H1 (cell line): ENCODE measurements around the gene MAPK8IP2. TPM values are rescaled to one million over a fixed set of nuclear protein-coding genes. Genes with fewer than 3 reads are reported as not detected.
"Not testable (repeated sequence)": the region's sequence is repeated elsewhere in the genome, so short reads cannot be mapped to it uniquely, and the experiment has no call there.

ENCODE experiments used
- CTCF ChIA-PET: fragments of 300-600 bp; sonication (Branson Sonifier 250); formaldehyde crosslinking; loops from one replicate; lab custom pipeline; 2021; ENCODE audit not compliant: partially characterized antibody; lab: Charles Lee
- POLR2A ChIA-PET: fragments of 300-600 bp; sonication (Branson Sonifier 250); formaldehyde crosslinking; loops from one replicate; lab custom pipeline; 2021; ENCODE audit warnings: inconsistent platforms; ENCODE audit not compliant: partially characterized antibody; lab: Charles Lee
- DNase-seq, 2 experiments: peaks; one replicate each; pipeline versions ENCODE4 v3.0.0 to v3.0.0-alpha.2; 2010 to 2022; ENCODE audit warnings: low spot score in 2 of 2, low read depth in 1 of 2, mixed read lengths in 1 of 2
- FAIRE-seq: peaks from 2 replicates; lab custom pipeline; 2011; peaks lifted over from hg19 to GRCh38; lab: Jason Lieb, UNC
- H2AFZ ChIP-seq: 2 replicates; pipeline ENCODE4 v1.8.1; 2012; ENCODE audit warnings: low read length, inconsistent platforms
- H2AK5ac ChIP-seq: 2 replicates; pipeline ENCODE4 v1.6.1; 2013; ENCODE audit warnings: low read depth, low read length
- H2BK120ac ChIP-seq: replicated peaks from 2 replicates; pipeline ENCODE3; 2013; ENCODE audit warnings: low read depth, low read length, inconsistent platforms
- H2BK12ac ChIP-seq: 2 replicates; pipeline ENCODE4 v1.6.1; 2013; ENCODE audit warnings: low read depth, low read length
- H2BK15ac ChIP-seq: 2 replicates; pipeline ENCODE4 v1.6.1; 2013; ENCODE audit warnings: low read length
- H2BK20ac ChIP-seq: 2 replicates; pipeline ENCODE4 v1.6.1; 2013; ENCODE audit warnings: low read length
- H2BK5ac ChIP-seq: 2 replicates; pipeline ENCODE4 v1.6.1; 2013; ENCODE audit warnings: low read depth, low read length
- H3K14ac ChIP-seq: 2 replicates; pipeline ENCODE4 v1.6.1; 2013; ENCODE audit warnings: inconsistent platforms; ENCODE audit not compliant: insufficient read length
- H3K18ac ChIP-seq: 2 replicates; pipeline ENCODE4 v1.6.1; 2013; ENCODE audit warnings: low read length; ENCODE audit errors: extremely low read depth
- H3K23ac ChIP-seq: 2 replicates; pipeline ENCODE4 v1.6.1; 2013; ENCODE audit warnings: inconsistent platforms; ENCODE audit not compliant: insufficient read length
- H3K23me2 ChIP-seq: 2 replicates; pipeline ENCODE4 v1.6.1; 2013; ENCODE audit warnings: low read depth, low read length
- H3K27ac ChIP-seq: 2 replicates; pipeline ENCODE4 v1.6.1; 2011; ENCODE audit warnings: low read depth, low read length, inconsistent platforms
- H3K27me3 ChIP-seq, 4 experiments: replicated peaks in 1 of 4; 1 replicate in 1 of 4; 2 replicates in 3 of 4; pipeline versions ENCODE4 v1.6.1 to v1.8.1; 2011 to 2013; ENCODE audit warnings: low read length in 3 of 4, mild to moderate bottlenecking in 3 of 4, inconsistent platforms in 2 of 4, mixed read lengths in 2 of 4, moderate library complexity in 1 of 4; ENCODE audit not compliant: control insufficient read depth in 3 of 4, insufficient read depth in 3 of 4; ENCODE audit errors: extremely low read depth in 1 of 4
- H3K36me3 ChIP-seq, 4 experiments: 2 replicates each; pipeline versions ENCODE4 v1.6.1 to v1.8.1; 2011 to 2013; ENCODE audit warnings: mild to moderate bottlenecking in 4 of 4, low read length in 3 of 4, moderate library complexity in 2 of 4, control low read depth in 1 of 4, inconsistent platforms in 1 of 4; ENCODE audit not compliant: insufficient read depth in 4 of 4, control insufficient read depth in 2 of 4
- H3K4ac ChIP-seq: replicated peaks from 2 replicates; pipeline ENCODE3; 2013; ENCODE audit warnings: low read length, low read depth, mixed read lengths, inconsistent platforms; ENCODE audit not compliant: insufficient read length
- H3K4me1 ChIP-seq, 4 experiments: replicated peaks in 1 of 4; 1 replicate in 1 of 4; 2 replicates in 3 of 4; pipeline versions ENCODE4 v1.6.1 to v1.8.1; 2011 to 2013; ENCODE audit warnings: low read length in 3 of 4, inconsistent platforms in 2 of 4, mixed read lengths in 1 of 4; ENCODE audit not compliant: insufficient read depth in 4 of 4, control insufficient read depth in 3 of 4
- H3K4me2 ChIP-seq, 2 experiments: 2 replicates each; pipeline versions ENCODE4 v1.6.1 to v1.8.1; 2011 to 2013; ENCODE audit warnings: low read depth in 2 of 2, low read length in 2 of 2, control low read depth in 1 of 2, inconsistent platforms in 1 of 2, mild to moderate bottlenecking in 1 of 2; ENCODE audit not compliant: insufficient read depth in 1 of 2
- H3K4me3 ChIP-seq, 4 experiments: fragments of 200-600, 300-600 bp in 1 of 4; sonication (generic), shearing (Covaris generic), sonication (Bioruptor Twin) in 1 of 4; 2 replicates each; pipeline versions ENCODE4 v1.5.1 to v1.8.1; 2011 to 2016; ENCODE audit warnings: low read length in 4 of 4, low read depth in 3 of 4, control low read depth in 2 of 4, inconsistent platforms in 2 of 4, mild to moderate bottlenecking in 2 of 4, mixed read lengths in 1 of 4, moderate library complexity in 1 of 4; ENCODE audit not compliant: insufficient read depth in 2 of 4; ENCODE audit errors: extremely low read depth in 1 of 4
- H3K56ac ChIP-seq: replicated peaks from 2 replicates; pipeline ENCODE3; 2013; ENCODE audit warnings: low read depth, mild to moderate bottlenecking, mixed read lengths, low read length, inconsistent platforms; ENCODE audit not compliant: insufficient read length
- H3K79me1 ChIP-seq: 2 replicates; pipeline ENCODE4 v1.6.1; 2013; ENCODE audit warnings: low read depth, low read length, control low read depth
- H3K79me2 ChIP-seq, 2 experiments: 2 replicates each; pipeline versions ENCODE4 v1.6.1 to v1.8.1; 2012 to 2013; ENCODE audit warnings: low read length in 2 of 2, mild to moderate bottlenecking in 2 of 2, inconsistent platforms in 1 of 2; ENCODE audit not compliant: insufficient read depth in 2 of 2, control insufficient read depth in 1 of 2
- H3K9ac ChIP-seq, 4 experiments: replicated peaks in 1 of 4; 1 replicate in 1 of 4; 2 replicates in 3 of 4; pipeline versions ENCODE4 v1.6.1 to v1.8.1; 2011 to 2013; ENCODE audit warnings: low read depth in 3 of 4, low read length in 3 of 4, control low read depth in 2 of 4, mild to moderate bottlenecking in 2 of 4, moderate library complexity in 2 of 4, inconsistent platforms in 1 of 4; ENCODE audit errors: extremely low read depth in 1 of 4
- H3K9me3 ChIP-seq, 2 experiments: 2 replicates each; pipeline versions ENCODE4 v1.6.1 to v1.8.1; 2012 to 2013; ENCODE audit warnings: mild to moderate bottlenecking in 2 of 2, moderate library complexity in 2 of 2, control low read depth in 1 of 2, inconsistent platforms in 1 of 2, low read depth in 1 of 2, low read length in 1 of 2, mixed read lengths in 1 of 2; ENCODE audit not compliant: insufficient read depth in 2 of 2
- H4K20me1 ChIP-seq, 2 experiments: replicated peaks in 1 of 2; 2 replicates each; pipeline versions ENCODE3 to v1.8.1; 2011 to 2013; ENCODE audit warnings: inconsistent platforms in 2 of 2, low read length in 2 of 2, mild to moderate bottlenecking in 1 of 2; ENCODE audit not compliant: insufficient read depth in 2 of 2, control insufficient read depth in 1 of 2
- H4K5ac ChIP-seq: 2 replicates; pipeline ENCODE4 v1.6.1; 2013; ENCODE audit warnings: low read length, low read depth, mixed read lengths, inconsistent platforms; ENCODE audit not compliant: insufficient read length
- H4K8ac ChIP-seq: 2 replicates; pipeline ENCODE4 v1.8.0; 2013; ENCODE audit warnings: mild to moderate bottlenecking, moderate library complexity, low read length, inconsistent platforms; ENCODE audit not compliant: insufficient read depth; ENCODE audit errors: extremely low read depth
- H4K91ac ChIP-seq: replicated peaks from 2 replicates; pipeline ENCODE3; 2013; ENCODE audit warnings: low read length, mixed read lengths, inconsistent platforms; ENCODE audit not compliant: insufficient read length
- ATF3 ChIP-seq: IDR thresholded peaks from 2 replicates; pipeline ENCODE4 v1.6.1; 2011; ENCODE audit warnings: low read depth, mild to moderate bottlenecking, low read length; ENCODE audit not compliant: insufficient read depth
- RXRA ChIP-seq: IDR thresholded peaks from 2 replicates; pipeline ENCODE4 v1.6.1; 2011; ENCODE audit warnings: low read depth, mild to moderate bottlenecking, low read length, moderate library complexity; ENCODE audit not compliant: insufficient read depth
- WGBS, 2 experiments: shearing (Covaris generic) in 1 of 2; methylation state at CpG; one replicate each; pipeline versions ENCODE4 v1.1.6 to v1.1.7; 2013 to 2015; ENCODE audit warnings: low lambda C conversion rate in 2 of 2, mixed read lengths in 2 of 2, inconsistent platforms in 1 of 2, low coverage in 1 of 2, missing lambda C conversion rate in 1 of 2; ENCODE audit not compliant: insufficient replicate concordance in 2 of 2, insufficient coverage in 1 of 2, insufficient read length in 1 of 2; ENCODE audit errors: extremely low coverage in 1 of 2, missing lambda C conversion rate in 1 of 2; 5-methylcytosine and 5-hydroxymethylcytosine counted together
- polyA plus RNA-seq, 7 experiments: library from polyadenylated mRNA; depleted of rRNA in 3 of 7; stranded (reverse) in 5 of 7; unstranded in 2 of 7; fragments of >200 nt in 5 of 7; fragments of 200-250 nt in 2 of 7; gene quantifications; 1 replicate in 5 of 7; 2 replicates in 1 of 7; 4 replicates in 1 of 7; pipeline versions ENCODE4 v1.2.1 to v1.2.3, GENCODE V29; 2011 to 2013; ENCODE audit warnings: missing spikeins in 2 of 7, mixed read lengths in 2 of 7
- total RNA-seq: library from RNA; stranded (reverse); fragmentation: NEBNext Ultra II Directional; extraction: Animal tissue kit (Norgen Biotek cat#: 25700); gene quantifications from 2 replicates; pipeline ENCODE4 v1.2.1, GENCODE V29; 2021

Gene MAPK8IP2
- total and polyA plus RNA-seq, 2 of the 8 experiments (the other 6 are each of a cell fraction or from before 2014, with no cell fraction given), result 1.5 to 5.5 TPM

GRCh38 chr22:50653256-50653655, 52.7 kb downstream of the MAPK8IP2 start (continued):
- TF ChIP-seq ATF3, result no peak
- TF ChIP-seq RXRA, result no peak

GRCh38 chr22:50654664-50655063, 54.1 kb downstream of the MAPK8IP2 start:
- H3K4ac ChIP-seq, FAIRE-seq, H3K4me2 ChIP-seq, H2BK120ac ChIP-seq, H3K56ac ChIP-seq, H3K23me2 ChIP-seq, H2BK20ac ChIP-seq, H4K20me1 ChIP-seq, H3K36me3 ChIP-seq, H4K91ac ChIP-seq, H3K4me1 ChIP-seq, H3K27ac ChIP-seq, H4K5ac ChIP-seq, H2AK5ac ChIP-seq, H2BK15ac ChIP-seq, H3K79me2 ChIP-seq, H4K8ac ChIP-seq, H3K4me3 ChIP-seq, H3K14ac ChIP-seq, H3K79me1 ChIP-seq, DNase-seq, H3K18ac ChIP-seq, H2AFZ ChIP-seq, H3K9ac ChIP-seq, H2BK5ac ChIP-seq, POLR2A ChIA-PET, H2BK12ac ChIP-seq, H3K23ac ChIP-seq: not testable (repeated sequence)
- CTCF ChIA-PET, result interaction anchor here (0.6 to 1.5 kb wide), 6 partner anchors 15 to 188 kb away, joined by 3 to 6 read pairs (median 3); no protein-coding TSS in a partner anchor
- H3K27me3 ChIP-seq, result peaks cover 0 to 24% (median 8%) of the 10 kb centered on the region in 4 experiments; a peak in 6 of 7 replicates
- 85% methylated on average over 6 of the region's 6 CpGs; no CpG with 5 or more reads in 1 of the 2 experiments for WGBS, 2 experiments
- H3K9me3 ChIP-seq, result peaks cover 9 to 16% of the 10 kb centered on the region in 2 experiments
